SKM-1 (cell line): ENCODE data around the gene ANKRD50.

Experiments
- DNase-seq: peaks from one replicate; lab custom pipeline; 2025; ENCODE audit not compliant: unreplicated experiment; lab: John Stamatoyannopoulos, UW

ANKRD50 gene

GRCh38 chr4:124636788-124637187 is 75.7 kb downstream of the ANKRD50 start:
- no peak for DNase-seq

GRCh38 chr4:124635331-124635730 is 77.2 kb downstream of the ANKRD50 start:
- DNase-seq, result no peak

- DNase-seq, result no peak
Measured at GRCh38 chr4:124633285-124633941, 79.1 kb downstream of the ANKRD50 start.

GRCh38 chr4:124632439-124632838 is 80.1 kb downstream of the ANKRD50 start:
- no peak for DNase-seq

- DNase-seq, result no peak
Measured at GRCh38 chr4:124631760-124632159, 80.8 kb downstream of the ANKRD50 start.

- DNase-seq, result no peak
Measured at GRCh38 chr4:124629681-124630080, 82.9 kb downstream of the ANKRD50 start.
